Inflammatory macrophage treated with lipopolysaccharide for 1 hour (primary cell): ENCODE data around the gene TCAP.

ENCODE experiments used
- DNase-seq, 2 donors: peaks; one replicate each; pipeline ENCODE4 v3.0.0-alpha.2; 2020 to 2022

TCAP gene

DNA sequence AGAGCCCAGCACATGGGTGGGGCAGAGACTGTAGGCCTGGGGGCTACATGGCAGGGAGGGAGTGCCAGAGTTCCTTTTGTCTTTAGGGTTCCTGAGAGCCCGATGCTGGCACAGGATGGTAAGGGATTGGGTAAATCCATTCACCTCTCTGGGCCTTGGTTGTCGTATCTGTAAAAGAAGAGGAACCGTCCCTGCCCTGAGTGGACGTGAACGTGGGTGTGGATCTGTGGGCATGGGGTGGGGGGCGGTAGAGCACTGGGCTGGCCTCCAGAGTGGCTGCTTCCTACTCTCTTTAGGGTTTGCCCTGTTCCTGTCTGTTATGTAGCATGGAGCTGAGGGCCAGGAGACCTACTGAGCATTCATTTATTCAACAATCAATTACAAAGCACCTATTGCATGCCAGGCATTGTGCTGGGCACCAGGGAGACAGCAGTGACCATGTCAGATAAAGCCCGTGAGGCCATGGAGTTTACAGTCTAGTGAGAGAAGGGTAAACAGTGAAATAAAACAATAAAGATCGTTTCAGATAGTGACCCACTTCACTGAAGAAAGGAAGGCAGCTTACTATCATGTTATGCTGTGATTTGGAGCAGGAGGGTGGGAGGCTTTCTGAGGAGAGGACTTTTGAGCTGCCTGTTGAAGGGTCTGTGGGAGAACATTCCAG lies 13.1 kb upstream of the TCAP start:
- DNase-seq: no peak

- DNase-seq: no peak
Measured at GRCh38 chr17:39652587-39653315, 12.4 kb upstream of the TCAP start.

DNA sequence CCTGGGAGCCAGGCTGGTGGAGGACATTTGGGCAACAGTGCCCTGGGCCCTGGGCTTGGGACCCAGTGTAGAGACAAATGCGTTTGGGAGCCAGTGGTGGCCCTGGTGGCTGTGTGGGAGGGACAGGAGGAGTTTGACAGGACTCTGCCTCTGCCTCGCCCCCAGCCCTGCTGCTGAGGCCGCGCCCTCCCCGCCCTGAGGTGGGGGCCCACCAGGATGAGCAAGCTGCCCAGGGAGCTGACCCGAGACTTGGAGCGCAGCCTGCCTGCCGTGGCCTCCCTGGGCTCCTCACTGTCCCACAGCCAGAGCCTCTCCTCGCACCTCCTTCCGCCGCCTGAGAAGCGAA lies 11.9 kb upstream of the TCAP start:
- DNase-seq: no peak

DNA sequence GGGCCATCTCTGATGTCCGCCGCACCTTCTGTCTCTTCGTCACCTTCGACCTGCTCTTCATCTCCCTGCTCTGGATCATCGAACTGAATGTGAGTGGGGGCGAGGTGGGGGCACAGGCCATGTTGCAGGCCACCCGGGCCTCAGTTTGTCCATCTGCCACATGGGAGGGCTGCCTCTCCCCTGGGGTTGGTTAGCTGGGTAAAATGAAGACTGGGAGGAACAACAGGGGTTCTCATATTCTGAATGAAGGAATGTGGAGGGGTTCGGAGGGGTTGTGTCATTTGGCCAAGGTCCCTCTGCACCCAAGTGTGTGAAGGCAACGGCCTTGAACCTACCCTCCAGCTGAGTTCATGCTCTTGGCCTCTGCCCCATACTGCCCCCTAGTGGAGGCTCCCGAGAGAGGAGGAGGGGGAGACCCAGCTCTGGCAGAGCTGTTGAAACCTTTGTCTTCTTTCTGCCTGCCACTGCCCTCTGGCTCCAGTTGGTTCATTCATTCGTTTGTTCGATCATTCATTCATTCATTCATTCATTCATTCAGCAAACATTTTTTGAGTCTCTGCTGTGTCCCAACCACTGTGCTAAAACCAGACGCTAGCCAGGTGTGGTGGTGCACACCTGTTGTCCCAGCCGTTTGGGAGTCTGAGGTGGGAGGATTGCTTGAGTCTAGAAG lies 11.4 kb upstream of the TCAP start:
- peak; percentile 44 to 90 for DNase-seq

- no peak for DNase-seq
Measured at GRCh38 chr17:39655105-39655504, 10.0 kb upstream of the TCAP start.

GRCh38 chr17:39658346-39658745 lies 6.8 kb upstream of the TCAP start:
- no peak for DNase-seq

GRCh38 chr17:39658760-39659159 lies 6.4 kb upstream of the TCAP start:
- DNase-seq: no peak

GRCh38 chr17:39659279-39660010 lies 5.7 kb upstream of the TCAP start:
- peak in 1 of 2 donors; percentile 36 for DNase-seq

GRCh38 chr17:39660011-39660360 lies 5.2 kb upstream of the TCAP start:
- DNase-seq: no peak

- DNase-seq: no peak
Measured at GRCh38 chr17:39660397-39661385, 4.5 kb upstream of the TCAP start.

- DNase-seq: no peak
Measured at GRCh38 chr17:39661744-39662541, 3.2 kb upstream of the TCAP start.

DNA sequence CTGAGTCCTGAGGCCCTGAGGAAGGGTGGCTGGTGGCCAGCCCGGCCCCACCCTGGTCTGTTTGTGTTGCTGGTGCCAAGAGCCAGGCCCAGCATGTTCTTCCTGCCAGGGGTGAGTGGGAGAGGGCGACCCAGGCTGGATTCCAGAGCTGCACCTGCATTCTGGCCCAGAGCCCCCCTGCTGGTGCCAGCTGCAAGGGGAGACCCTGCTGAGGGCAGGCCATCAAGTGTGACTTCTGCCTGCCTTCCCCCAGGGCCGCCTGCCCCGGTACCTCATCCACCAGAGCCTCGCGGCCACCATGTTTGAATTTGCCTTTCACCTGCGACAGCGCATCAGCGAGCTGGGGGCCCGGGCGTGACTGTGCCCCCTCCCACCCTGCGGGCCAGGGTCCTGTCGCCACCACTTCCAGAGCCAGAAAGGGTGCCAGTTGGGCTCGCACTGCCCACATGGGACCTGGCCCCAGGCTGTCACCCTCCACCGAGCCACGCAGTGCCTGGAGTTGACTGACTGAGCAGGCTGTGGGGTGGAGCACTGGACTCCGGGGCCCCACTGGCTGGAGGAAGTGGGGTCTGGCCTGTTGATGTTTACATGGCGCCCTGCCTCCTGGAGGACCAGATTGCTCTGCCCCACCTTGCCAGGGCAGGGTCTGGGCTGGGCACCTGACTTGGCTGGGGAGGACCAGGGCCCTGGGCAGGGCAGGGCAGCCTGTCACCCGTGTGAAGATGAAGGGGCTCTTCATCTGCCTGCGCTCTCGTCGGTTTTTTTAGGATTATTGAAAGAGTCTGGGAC lies 2.4 kb upstream of the TCAP start:
- no peak for DNase-seq

DNA sequence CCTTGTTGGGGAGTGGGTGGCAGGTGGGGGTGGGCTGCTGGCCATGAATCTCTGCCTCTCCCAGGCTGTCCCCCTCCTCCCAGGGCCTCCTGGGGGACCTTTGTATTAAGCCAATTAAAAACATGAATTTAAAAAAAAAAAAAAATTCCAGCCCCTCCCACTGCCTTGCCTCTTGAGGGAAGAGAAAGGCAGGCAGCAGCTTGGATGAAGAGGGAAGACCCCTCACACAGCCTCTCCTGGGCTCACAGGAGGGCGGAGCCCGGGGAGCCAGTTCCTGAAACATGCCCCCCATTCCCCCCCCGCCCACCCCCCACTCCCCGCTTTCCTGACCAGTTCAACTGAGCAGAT lies 1.8 kb upstream of the TCAP start:
- DNase-seq: no peak

DNA sequence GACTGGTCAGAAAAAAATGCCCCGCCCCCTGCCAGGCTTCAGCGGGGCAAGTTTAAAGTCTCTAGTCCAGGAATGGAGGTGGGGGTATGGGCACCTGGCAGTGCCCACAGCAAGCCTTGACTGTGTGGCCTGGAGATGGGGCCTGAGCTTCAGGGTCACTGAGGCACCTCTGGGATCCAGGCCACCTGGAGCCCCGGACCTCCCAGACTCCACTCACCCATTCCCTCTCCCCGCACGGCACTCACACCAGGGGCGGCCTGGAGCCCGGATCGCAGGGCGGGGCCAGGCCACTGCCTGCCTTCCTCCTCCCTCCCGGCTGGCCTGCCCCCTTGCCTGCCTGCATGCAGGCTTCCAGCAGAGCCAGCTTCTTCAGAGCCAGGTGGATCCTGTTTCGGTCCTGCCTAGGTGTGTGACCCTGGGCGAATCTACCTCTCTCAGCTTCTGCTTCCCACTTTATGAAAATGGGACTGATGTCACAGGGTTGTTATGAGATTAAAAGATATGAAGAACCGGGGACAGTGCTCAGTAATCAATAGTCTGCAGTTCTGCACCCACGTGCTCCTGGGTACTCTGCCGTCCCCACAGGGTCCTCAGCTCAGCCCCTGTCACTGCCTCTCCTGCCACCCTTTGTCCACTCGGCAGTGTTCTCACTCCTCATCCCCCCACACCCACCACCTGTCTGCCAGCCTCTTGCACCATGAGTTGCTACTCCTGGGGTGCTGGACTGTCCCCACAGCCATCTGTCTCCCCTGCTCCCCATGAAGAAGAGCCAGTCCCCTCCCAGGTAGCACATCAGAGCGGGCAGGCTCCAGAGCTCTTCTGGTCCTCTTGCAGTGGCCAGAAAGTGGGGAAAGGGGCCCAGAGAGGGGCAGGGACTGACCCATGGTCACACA lies 1.2 kb upstream of the TCAP start:
- no peak for DNase-seq

GRCh38 chr17:39665642-39666224 lies 584 bp downstream of the TCAP start:
- DNase-seq: no peak

DNA sequence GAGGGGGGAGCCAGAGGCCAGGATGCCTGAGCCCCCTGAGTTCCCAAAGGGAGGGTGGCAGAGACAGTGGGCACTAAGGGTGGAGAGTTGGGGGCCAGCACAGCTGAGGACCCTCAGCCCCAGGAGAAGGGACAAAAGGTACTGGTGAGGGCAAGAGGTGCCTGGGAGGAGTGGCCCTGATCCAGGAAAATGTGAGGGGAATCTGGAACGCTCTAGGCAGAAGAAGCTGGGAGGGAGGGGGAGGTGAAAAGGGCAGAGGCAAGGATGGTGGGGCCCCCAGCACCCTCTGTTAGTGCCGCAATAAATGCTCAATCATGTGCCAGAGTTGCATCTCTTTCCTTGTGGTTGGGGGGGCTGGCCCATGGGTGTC lies 1.1 kb downstream of the TCAP start:
- DNase-seq: no peak

- DNase-seq: no peak
Measured at GRCh38 chr17:39666601-39667261, 1.6 kb downstream of the TCAP start.

DNA sequence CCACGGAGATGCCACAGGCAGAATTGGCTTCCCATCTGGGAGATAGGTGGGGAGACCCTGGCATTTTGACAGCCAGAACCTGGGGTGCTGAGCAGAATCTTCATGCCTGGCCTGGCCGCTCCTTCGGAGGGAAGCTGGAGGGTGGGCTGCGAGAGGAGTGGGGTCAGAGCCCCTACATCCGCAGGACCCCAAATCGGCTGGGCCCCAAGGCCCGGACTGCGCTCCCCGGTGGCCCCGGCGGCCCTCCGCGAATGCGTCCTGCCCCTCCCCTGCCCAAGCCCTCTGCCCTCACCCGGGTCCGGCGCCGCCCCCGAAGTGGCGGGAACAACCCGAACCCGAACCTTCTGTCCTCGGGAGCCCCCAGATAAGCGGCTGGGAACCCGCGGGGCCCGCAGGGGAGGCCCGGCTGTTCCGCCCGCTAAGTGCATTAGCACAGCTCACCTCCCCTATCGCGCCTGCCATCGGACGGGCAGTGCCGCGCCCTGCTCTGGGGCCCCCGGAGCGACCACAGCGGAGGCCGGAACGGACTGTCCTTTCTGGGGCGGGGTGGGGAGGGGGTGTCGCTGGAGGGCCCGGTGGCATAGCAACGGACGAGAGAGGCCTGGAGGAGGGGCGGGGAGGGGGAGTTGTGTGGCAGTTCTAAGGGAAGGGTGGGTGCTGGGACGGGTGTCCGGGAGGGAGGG lies 2.3 kb downstream of the TCAP start:
- no peak for DNase-seq
